Measurements from ENCODE around the gene NOC4L. TPM values are rescaled to one million over a fixed set of nuclear protein-coding genes. Genes with fewer than 3 reads are reported as not detected.

The NOC4L gene
- total RNA-seq, 1 experiment from 2014 or later: 36.5 TPM

DNA sequence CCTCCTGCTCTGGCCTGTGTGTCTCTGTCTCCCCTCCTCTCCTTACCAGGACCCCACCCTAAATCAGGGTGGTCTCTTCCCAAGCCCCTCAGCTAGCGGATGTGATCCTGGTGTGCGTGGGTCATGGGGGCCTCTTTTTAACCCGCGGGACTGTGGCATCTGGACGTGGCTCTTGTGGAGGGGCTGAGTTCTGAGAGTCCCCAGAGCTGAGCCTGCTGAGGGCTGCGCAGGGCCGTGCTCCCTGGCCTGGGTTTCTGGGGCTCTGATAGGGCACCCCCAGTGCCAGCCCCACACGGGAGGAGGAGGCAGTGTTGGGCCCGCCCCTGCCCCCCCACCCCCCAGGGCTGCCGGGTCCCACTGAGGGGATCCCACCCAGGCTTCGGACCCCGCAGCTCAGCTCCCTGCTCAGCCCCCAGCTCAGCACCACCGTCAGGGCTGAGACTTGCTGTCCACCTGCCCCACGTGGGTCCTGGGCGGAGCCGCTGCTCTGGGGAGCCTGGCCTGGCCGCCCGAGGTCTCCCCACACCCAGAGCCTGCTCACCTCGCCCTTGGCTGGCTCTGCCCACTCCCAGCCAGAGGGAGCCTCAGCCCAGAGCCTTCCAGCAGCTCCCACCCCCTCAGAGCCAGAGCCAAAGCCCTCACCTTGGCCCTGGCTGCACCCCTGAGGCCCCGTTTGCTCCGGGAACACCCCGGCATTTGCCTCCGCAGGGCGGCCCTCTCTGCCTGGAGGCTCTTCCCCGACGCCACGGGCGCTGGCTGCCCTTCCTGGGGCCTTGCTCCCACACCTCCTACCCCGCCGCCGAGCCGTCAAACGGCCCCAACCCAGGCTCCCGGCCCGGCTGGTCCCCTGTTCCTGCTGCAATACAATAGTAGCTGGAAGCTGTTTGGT is 31.5 kb downstream of the NOC4L start:
- Histone ChIP-seq H2AFZ (ENCODE audit: low read length) (no peak overlapping the region), H3K27ac (ENCODE audit: insufficient read length, low read depth, low read length) (no peak overlapping the region), H2BK15ac (ENCODE audit: low read depth, low read length) (no peak overlapping the region), H3K4me2 (ENCODE audit: insufficient read depth, insufficient read length, low read length) (no peak overlapping the region), H4K8ac (replicated peaks; ENCODE audit: insufficient read length, low read depth, low read length) (no peak overlapping the region), H3K9me3 (ENCODE audit: control insufficient read depth, low read depth, low read length) (no peaks in the 10 kb centered on the region), H3K9ac (ENCODE audit: extremely low read depth, insufficient read length, low read length) (no peak overlapping the region), H3K4ac (ENCODE audit: low read depth, low read length) (no peak overlapping the region), H3K14ac (ENCODE audit: insufficient read depth, low read length) (no peak overlapping the region), H2BK20ac (ENCODE audit: low read depth, low read length, poor library complexity, severe bottlenecking) (no peak overlapping the region), H3K56ac (ENCODE audit: insufficient read length, low read depth, low read length) (no peak overlapping the region), H2BK5ac (ENCODE audit: insufficient read length, low read length) (no peak overlapping the region), H4K5ac (ENCODE audit: insufficient read length, low read depth, low read length) (no peak overlapping the region), H3K79me1 (ENCODE audit: insufficient read depth, low read depth, low read length, poor library complexity, severe bottlenecking) (no peaks in the 10 kb centered on the region), H3K23me2 (ENCODE audit: insufficient read length, low read depth, low read length, poor library complexity, severe bottlenecking) (no peaks in the 10 kb centered on the region), H2BK12ac (ENCODE audit: insufficient read length, low read depth, low read length) (no peak overlapping the region), H3K23ac (ENCODE audit: insufficient read length, low read depth, low read length) (no peak overlapping the region), H3K27me3 (ENCODE audit: insufficient read depth, low read length) (no peaks in the 10 kb centered on the region; the same call in 1 of the 2 replicates), H3K4me1 (ENCODE audit: insufficient read depth, low read length) (no peaks in the 10 kb centered on the region), H2BK120ac (ENCODE audit: low read depth, low read length, poor library complexity, severe bottlenecking) (no peak overlapping the region), H4K91ac (ENCODE audit: insufficient read length, low read depth, low read length) (no peak overlapping the region), H2AK5ac (ENCODE audit: insufficient read length, low read length) (no peak overlapping the region), H3K79me2 (ENCODE audit: insufficient read depth, low read length) (no peaks in the 10 kb centered on the region), H3K18ac (ENCODE audit: insufficient read length, low read depth, low read length) (no peak overlapping the region), H3T11ph (ENCODE audit: low read length) (no peak overlapping the region), H4K20me1 (ENCODE audit: control insufficient read depth, insufficient read depth, insufficient read length) (no peaks in the 10 kb centered on the region)
- Mint-ChIP-seq H3K27me3 (ENCODE audit: low read depth) (peaks cover 77% of the 10 kb centered on the region), H3K4me3 (no peak overlapping the region), H3K4me1 (peaks cover 3 to 5% of the 10 kb centered on the region in 2 experiments; a peak in 3 of 4 replicates), H3K9me3 (peaks cover 0 to 3% of the 10 kb centered on the region in 2 experiments; a peak in 1 of 5 replicates), H3K27ac (peak overlapping the region in 1 of 3 experiments; percentile 59; a peak in 1 of 7 replicates), H3K36me3 (ENCODE audit: insufficient read depth in 1 of 3, low read depth in 3 of 3) (no peaks in the 10 kb centered on the region)
- no CpG with 5 or more reads among the region's 35 CpGs for WGBS (ENCODE audit: extremely low coverage, insufficient read length, low lambda C conversion rate)
- TF ChIP-seq, protein P1, sequence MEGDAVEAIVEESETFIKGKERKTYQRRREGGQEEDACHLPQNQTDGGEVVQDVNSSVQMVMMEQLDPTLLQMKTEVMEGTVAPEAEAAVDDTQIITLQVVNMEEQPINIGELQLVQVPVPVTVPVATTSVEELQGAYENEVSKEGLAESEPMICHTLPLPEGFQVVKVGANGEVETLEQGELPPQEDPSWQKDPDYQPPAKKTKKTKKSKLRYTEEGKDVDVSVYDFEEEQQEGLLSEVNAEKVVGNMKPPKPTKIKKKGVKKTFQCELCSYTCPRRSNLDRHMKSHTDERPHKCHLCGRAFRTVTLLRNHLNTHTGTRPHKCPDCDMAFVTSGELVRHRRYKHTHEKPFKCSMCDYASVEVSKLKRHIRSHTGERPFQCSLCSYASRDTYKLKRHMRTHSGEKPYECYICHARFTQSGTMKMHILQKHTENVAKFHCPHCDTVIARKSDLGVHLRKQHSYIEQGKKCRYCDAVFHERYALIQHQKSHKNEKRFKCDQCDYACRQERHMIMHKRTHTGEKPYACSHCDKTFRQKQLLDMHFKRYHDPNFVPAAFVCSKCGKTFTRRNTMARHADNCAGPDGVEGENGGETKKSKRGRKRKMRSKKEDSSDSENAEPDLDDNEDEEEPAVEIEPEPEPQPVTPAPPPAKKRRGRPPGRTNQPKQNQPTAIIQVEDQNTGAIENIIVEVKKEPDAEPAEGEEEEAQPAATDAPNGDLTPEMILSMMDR (conservative IDR thresholded peaks at IDR 0.05): no peak
- DNase-seq: no peak
